Activated gamma-delta T cell (primary cell): ENCODE data around the gene GPRC5A.

ENCODE experiments used
- DNase-seq: peaks from one replicate; lab custom pipeline; 2025; lab: John Stamatoyannopoulos, UW

The GPRC5A gene

GRCh38 chr12:12941450-12942350 is 50.3 kb downstream of the GPRC5A start:
- DNase-seq, result no peak

GRCh38 chr12:12943586-12944260 is 52.4 kb downstream of the GPRC5A start:
- DNase-seq, result no peak

- DNase-seq, result no peak
Observed at GRCh38 chr12:12945591-12945990, 54.2 kb downstream of the GPRC5A start.

GRCh38 chr12:12946686-12947355 is 55.5 kb downstream of the GPRC5A start:
- no peak for DNase-seq

- DNase-seq, result no peak
Observed at GRCh38 chr12:12947902-12948301, 56.5 kb downstream of the GPRC5A start.

GRCh38 chr12:12951504-12951903 is 60.1 kb downstream of the GPRC5A start:
- no peak for DNase-seq

GRCh38 chr12:12952036-12952435 is 60.7 kb downstream of the GPRC5A start, which contains the start of gene GPRC5D:
Gene GPRC5D (minus strand): TSS chr12:12952170. CDS start chr12:12950384, 1,786 bp downstream.
- DNase-seq, result no peak

GRCh38 chr12:12954356-12954755 is 63.0 kb downstream of the GPRC5A start:
- DNase-seq, result no peak

- DNase-seq, result no peak
Observed at GRCh38 chr12:12954878-12955625, 63.7 kb downstream of the GPRC5A start.

- DNase-seq, result no peak
Observed at GRCh38 chr12:12958886-12959285, 67.5 kb downstream of the GPRC5A start.

GRCh38 chr12:12960639-12961209 is 69.4 kb downstream of the GPRC5A start:
- no peak for DNase-seq

- no peak for DNase-seq
Observed at GRCh38 chr12:12964255-12964654, 72.9 kb downstream of the GPRC5A start.

- no peak for DNase-seq
Observed at GRCh38 chr12:12965836-12966235, 74.5 kb downstream of the GPRC5A start.
